Astrocyte of the spinal cord (primary cell): ENCODE measurements around the gene ABCB6.

Experiments
- DNase-seq: peaks from one replicate; pipeline ENCODE4 v3.0.0; 2011; ENCODE audit warnings: low read depth, low spot score
- H3K4me3 ChIP-seq: 2 replicates; pipeline ENCODE4 v1.5.1; 2011; ENCODE audit warnings: low read depth, mild to moderate bottlenecking, low read length, moderate library complexity
- CTCF ChIP-seq: IDR thresholded peaks from 2 replicates; pipeline ENCODE4 v1.5.1; 2012; ENCODE audit warnings: low read depth, mild to moderate bottlenecking, low read length, inconsistent platforms
- in situ Hi-C: cut with HindIII; loops from 2 replicates; pipeline ENCODE4 v1.10.0; 2017; ENCODE audit warnings: low sequenced_read_pairs

ABCB6 gene

GRCh38 chr2:219174801-219175200, 44.0 kb downstream of the ABCB6 start:
- no peak for DNase-seq
- no peak overlapping the region for H3K4me3 ChIP-seq
- no peak for TF ChIP-seq CTCF
- in situ Hi-C loops, result no loop called here

DNA sequence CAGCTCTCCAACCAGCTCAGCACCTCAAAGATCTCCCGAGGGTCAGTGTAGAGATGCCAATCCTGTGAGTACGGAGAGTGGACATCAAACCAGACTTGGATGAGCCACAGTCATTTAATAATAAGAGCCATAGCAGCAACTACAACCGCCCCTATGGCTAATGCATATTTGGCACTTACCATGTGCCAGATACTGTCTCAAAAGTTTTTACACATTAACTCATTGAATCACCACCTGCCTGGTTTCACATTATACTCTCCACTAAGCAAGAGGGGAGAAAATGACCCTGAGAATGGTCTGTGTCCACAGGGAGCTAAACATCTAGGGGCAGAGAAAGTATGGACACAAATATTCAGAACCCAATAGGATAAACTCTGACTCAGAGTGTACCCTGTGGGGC, 44.6 kb downstream of the ABCB6 start:
- no peak overlapping the region for H3K4me3 ChIP-seq
- TF ChIP-seq CTCF, result no peak
- in situ Hi-C loops, result no loop called here
- no peak for DNase-seq

- no peak overlapping the region for H3K4me3 ChIP-seq
- in situ Hi-C loops, result no loop called here
- DNase-seq, result no peak
- TF ChIP-seq CTCF, result no peak
These were observed 45.6 kb downstream of the ABCB6 start for GRCh38 chr2:219173176-219173575.

GRCh38 chr2:219172231-219173154, 46.3 kb downstream of the ABCB6 start:
- no peak for DNase-seq
- in situ Hi-C loops, result no loop called here
- no peak overlapping the region for H3K4me3 ChIP-seq
- no peak for TF ChIP-seq CTCF

- no peak overlapping the region for H3K4me3 ChIP-seq
- TF ChIP-seq CTCF, result peak; percentile 71
- peak; percentile 66 for DNase-seq
- in situ Hi-C loops, result no loop called here
These were observed 47.5 kb downstream of the ABCB6 start for GRCh38 chr2:219171231-219171651.

DNA sequence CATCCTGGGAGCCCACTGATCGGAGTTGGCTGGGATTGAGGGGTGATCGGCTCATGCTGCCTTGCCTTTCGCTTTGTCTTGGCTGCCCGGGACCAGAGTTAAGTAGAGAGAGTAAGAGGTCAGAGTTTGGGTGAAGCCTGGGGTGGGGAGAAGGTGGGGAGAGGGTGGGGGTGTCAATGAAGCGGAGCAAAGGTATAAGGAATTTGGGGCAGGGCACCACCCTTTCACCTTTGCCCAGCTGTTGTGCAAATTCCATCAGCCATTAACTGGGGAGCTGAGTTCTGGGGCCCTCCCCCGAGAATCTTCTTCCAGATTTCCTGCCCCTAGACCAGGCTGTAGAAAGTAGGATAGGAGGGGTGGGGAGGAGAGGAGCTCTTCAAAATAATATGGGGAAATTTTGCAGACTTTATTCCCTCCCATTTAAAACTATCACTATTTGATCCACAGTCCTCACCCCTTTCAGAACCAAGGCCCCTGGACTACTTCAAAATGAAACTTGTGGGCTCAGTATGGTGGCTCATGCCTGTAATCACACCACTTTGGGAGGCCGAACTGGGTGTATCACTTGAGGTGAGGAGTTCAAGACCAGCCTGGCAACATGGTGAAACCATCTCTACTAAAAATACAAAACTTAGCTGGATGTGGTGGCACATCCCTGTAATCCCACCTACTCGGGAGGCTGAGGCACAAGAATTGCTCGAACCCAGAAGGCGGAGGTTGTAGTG, 48.7 kb downstream of the ABCB6 start, which contains the start of gene SLC23A3:
TSS of gene SLC23A3 (minus strand) at position 100 of the 725 bp plus-strand sequence. CDS start at position 55, 45 bp downstream.
- H3K4me3 ChIP-seq, result no peak within 1 kb of the TSS
- in situ Hi-C loops, result no loop called here
- TF ChIP-seq CTCF, result no peak
- DNase-seq, result no peak
